ENCODE results near the gene ERMAP.

The ERMAP gene

DNA sequence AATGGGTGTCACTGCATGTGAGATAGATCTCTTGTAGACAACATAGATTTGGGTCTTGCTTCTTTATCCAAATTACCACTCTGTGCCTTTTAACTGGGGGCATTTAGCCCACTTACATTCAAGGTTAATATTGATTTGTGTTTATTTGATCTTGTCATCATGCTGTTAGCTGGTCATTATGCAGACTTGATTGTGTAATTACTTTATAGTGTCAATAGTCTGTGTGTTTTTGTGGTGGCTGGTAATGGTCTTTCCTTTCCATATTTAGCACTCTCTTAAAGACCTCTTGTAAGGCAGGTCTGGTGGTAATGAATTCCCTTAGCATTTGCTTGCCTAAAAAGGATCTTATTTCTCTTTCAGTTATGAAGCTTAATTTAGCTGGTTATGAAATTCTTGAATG lies 59.1 kb downstream of the ERMAP start:
- no peak for DNase-seq (ENCODE audit: low read depth)

DNA sequence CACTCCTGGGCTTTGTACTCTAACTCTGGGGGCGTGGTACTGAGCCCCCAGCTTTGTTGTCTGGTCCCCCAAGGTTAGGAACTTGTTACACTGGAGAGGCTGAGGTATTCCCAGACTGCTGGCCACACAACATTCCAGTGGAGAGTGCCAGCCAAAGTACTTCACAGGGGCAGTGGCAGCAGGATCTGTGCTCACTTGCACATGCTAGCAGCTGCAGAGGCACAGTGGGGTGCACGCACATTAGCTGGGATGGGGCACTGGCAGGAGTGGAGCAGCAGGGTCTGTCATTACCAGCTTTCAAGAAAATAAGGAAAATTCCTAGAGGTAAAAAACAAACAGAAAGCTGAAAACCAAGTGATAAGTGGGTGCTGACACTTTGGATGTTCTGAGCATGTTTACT lies 60.5 kb downstream of the ERMAP start:
- DNase-seq (ENCODE audit: low read depth): no peak

DNA sequence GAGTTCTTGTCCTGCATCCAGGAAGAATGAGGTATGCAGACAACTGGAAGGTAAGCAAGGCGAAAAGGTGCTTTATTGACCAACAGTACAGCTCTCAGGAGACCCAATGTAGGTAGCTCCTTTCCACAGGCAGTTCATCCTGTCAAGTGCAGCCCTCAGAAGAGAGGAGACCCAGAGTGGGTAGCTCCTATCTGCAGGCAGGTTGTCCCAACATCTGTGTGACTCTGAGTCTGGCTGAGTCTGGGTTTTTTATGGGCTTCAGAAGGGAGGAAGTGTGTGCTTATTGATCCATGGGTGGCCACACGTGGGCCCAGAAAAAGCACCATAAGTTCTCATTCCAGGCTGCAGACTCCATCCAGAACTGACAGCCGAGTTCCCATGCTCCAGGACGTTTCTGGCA lies 63.5 kb downstream of the ERMAP start:
- no peak for DNase-seq (ENCODE audit: low read depth)

DNA sequence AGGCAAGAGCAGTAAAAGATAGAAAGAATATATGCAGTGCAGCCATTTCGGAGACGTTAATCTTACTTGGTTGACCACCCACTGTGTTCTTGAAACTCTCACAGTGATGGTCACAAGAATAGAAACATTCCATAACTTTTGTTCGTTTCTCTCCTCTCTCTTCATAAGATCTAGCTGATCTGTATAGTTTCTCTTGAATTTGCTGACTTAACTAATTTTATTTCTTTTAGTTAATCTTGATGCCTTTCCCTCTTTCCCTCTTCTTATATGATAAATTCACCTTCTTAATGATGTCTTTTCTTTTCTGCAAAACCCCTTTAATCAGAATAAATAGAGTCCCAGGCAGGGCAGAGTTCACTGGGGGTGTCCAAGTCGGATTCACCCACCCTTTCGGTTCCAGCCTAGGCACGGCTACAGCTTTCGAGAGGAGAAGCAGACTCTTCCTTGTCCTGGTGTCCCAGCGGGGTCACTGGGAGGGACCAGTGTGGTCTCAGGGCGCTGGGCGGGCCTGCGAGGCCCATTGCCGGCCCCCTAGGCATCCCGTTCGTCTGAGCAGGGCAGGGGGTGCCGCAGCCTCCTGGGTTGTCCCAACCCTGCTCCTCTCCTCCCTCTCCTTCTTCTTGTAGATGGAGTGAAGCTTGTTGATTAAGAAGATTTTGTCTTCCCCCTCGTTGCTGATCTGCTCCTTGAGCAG lies 69.3 kb downstream of the ERMAP start:
- DNase-seq (ENCODE audit: low read depth): no peak

DNA sequence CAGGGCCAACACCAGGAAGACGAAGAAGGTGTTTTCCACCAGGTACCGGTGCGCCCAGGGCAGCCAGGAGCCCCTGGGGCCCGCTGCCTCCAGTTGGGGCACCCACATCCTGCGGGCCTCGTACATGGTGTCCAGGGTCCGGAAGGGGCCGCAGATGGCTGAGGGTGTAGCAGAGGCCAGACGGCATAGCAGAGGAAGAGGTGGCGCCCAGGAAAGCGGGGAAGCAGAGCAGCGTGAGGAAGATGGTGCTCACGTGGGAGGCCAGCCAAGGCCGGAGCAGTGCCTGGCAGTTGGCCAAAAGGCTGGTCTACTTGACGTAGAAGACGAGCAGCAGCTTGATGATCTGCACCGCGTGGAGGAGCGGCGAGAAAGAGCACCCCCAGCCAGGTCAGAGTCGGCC lies 69.9 kb downstream of the ERMAP start:
- DNase-seq (ENCODE audit: low read depth): no peak

DNA sequence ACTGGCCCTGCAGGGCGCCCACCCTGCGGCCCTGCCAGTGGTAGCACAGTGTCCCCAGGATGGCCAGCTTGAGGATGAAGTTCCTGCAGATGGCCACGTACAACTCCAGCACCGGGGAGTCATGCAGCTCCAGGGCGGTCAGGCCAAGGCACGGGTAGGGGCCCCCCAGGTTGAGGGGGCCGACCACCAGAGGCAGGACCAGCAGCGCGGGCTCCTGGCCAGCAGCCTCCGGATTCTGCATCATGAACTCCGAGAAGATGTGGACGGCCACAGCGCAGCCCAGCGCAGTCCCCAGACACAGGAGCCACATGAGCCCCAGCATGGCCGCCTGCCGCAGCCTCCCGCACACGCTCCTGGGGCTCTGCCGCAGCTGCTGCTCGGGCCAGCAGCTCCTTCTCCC lies 70.4 kb downstream of the ERMAP start:
- DNase-seq (ENCODE audit: low read depth): no peak

DNA sequence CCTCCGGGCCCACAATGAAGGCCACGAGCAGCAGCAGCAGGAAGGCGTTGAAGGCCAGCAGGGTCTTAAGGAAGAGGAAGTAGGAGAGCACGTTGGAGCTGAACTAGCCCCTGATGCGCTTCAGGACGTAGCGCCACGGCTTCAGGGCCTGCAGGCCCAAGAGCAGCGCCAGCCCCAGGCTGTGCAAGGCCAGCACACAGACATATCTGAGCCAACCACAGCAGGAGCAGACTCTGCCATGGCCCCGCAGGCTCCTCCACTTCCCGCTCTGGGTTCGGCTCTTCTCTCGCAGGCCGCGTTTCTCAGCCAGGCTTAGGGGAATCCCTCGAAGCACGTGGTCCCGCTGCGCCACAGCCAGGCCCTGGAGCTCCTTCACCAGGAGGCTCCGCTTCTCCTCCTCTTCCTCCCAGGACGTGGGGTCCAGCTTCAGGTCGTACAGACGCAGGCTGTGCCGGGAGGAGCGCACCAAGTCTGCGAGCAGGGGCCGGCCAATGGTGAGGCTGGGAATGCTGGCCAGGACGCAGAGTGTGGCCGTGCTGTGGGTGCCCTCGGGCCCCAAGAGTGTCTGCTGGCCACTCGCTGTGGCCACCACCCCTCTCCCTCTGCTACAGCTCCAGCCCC lies 71.2 kb downstream of the ERMAP start:
- no peak for DNase-seq (ENCODE audit: low read depth)

DNA sequence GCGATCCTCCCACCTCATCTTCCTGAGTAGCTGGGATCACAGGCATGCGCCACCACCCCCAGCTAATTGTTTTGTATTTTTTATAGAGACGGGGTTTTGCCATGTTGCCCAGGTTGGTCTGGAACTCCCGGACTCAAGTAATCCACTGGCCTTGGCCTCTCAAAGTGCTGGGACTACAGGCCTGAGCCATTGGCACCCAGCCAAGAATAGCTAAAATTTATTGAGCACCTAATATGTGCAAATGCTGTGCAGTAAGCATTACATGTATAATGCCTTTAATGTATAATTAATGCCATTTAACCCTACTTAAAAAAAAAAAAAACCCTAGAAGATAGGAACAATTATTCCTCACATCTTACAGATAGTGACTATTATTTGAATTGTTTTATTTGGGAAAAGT lies 72.3 kb downstream of the ERMAP start:
- no peak for DNase-seq (ENCODE audit: low read depth)

DNA sequence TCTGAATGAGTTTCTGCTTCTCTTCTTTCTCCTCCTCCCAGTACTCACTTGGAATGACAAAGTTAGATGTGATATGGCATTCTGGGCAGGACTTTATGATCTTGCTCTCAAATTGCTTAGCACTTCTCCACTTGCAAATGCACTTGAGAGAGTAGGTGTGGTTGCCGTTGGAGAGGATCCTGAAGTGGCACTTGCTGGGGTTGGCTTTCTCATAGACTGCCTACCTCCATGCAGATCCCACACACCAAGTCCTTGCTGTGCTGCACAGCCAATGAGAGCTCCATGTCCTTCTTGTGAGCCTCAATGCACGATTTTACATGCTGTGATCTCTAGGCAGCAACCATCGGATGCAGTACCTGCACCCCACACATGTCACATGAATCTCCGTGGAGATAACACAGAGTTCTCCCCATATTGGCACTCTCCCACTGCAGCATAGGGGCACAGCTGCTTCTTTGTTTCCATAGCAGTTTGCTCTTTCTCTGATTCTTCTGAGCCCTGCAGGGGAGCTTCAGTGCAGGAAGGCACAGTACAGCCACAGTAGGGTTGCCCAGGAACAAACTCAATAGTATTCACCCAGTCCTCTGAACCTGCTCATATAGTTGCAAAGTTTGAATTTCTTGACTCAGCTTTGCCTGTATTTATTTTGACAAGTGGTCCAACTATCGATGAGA lies 74.7 kb downstream of the ERMAP start:
- DNase-seq (ENCODE audit: low read depth): no peak
